Endometrium (tissue), 2 donors: ENCODE measurements around the gene CFL2.
"Not testable (repeated sequence)": the region's sequence is repeated elsewhere in the genome, so short reads cannot be mapped to it uniquely, and the experiment has no call there.

ENCODE experiments used
- FAIRE-seq: peaks from 2 replicates; lab custom pipeline; 2012; peaks lifted over from hg19 to GRCh38; lab: Jason Lieb, UNC
- donor health status: control.
- donor health status: control.

CFL2 gene

DNA sequence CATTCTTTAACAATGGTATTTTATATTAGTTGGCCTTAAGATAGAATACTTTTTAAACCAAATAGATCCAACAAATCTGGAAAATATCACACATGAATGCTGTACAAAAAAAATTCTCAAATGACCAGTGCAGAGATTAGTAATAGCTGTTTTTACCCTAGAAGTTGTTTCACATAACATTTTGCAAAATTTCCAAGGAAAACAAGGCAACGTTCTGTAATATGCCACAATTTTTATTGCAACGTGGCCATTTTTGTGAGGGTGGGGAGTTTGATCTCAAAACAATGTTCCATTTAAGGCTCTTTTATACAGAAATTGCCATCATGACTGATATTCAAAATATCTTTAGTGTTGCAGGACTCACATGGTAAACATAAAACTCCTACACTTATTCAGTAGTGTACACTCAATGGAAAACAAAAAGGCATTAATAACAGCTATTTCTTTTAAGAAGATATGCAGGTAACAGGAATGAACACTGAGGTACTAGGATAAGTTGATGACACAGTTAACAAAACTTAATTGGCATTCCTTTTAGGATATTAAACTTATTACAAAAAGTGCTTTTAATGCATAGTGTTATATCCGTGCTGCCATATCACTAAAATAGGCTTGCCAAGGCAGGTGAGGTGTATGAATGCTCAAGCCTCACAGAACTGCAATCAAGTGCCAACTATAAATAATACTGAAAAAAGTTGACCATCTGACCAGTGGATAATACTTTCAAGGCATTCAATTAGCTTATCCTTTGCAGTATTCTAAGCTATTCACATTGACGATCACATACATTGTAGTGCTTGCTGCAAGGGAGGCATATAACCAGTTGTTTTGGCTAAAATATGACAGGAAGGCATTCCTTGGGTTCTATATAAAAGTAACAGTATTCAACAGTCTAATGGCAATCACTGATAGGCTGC is 2.3 kb downstream of the CFL2 start:
- no peak for FAIRE-seq

GRCh38 chr14:34711169-34711568 is 3.2 kb downstream of the CFL2 start:
- no peak for FAIRE-seq

- no peak for FAIRE-seq
Measured at GRCh38 chr14:34710744-34711143, 3.6 kb downstream of the CFL2 start.

GRCh38 chr14:34710006-34710405 is 4.4 kb downstream of the CFL2 start:
- FAIRE-seq: no peak

DNA sequence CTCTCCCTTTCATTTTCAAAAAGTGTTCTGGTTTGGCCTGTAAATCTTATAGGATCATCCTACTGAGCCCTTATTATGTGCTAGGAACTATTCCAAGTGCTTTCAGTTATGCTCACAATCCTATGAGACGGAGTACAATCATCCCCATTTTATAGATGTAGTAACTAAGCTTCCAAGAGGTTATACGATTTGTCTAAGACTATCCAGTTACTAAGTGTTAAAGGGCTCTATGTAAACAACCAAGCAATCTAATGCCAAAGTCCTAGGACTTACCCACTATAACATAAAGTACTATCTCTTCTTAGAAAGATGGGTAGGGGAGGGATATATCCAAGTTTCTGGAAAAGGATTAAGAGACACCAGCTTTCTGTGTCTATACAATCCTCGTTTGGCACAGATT is 6.7 kb downstream of the CFL2 start:
- FAIRE-seq: no peak

DNA sequence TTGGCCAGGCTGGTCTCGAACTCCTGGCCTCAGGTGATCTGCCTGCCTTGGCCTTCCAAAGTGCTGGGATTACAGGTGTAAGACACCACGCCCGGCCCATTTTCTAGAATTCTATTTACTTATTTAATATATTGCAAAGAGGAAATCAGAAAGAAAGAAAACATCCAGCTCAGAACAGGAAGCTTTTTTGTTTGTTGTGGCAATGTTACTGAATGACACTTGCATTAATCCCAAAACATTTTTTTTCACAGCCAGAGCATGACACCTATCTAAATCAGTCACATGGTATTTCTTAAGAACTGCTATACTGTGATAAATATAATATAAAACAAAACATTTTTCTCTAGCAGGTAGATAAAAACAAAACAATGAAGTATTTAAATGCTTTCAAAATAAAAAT is 12.6 kb downstream of the CFL2 start:
- FAIRE-seq: no peak

DNA sequence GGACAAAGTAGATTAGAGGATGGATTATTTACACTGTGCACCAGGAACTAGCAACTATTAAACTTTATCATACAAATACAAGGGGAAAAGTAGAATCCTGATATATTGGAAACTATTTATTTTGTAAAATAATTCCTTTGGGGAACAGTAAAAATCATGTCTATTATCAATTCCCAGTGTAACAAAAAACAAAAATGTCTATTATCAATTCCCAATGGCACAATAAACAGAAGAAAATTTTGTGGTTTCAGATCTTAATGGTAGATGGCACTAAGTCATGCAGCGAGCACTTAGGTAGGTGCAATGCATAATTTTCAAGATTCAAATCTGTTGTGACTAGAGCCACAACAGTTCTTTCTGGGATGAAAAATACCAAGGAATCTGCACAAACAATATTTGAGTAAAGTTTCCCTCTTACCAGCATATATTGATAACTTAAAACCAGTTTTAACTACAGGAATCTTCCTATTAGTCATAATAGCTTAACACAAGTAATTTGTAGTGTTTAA is 13.7 kb downstream of the CFL2 start:
- FAIRE-seq: no peak

GRCh38 chr14:34699873-34700621 is 14.3 kb downstream of the CFL2 start:
- FAIRE-seq: no peak

GRCh38 chr14:34694216-34694615 is 20.2 kb downstream of the CFL2 start:
- FAIRE-seq: not testable (repeated sequence)

DNA sequence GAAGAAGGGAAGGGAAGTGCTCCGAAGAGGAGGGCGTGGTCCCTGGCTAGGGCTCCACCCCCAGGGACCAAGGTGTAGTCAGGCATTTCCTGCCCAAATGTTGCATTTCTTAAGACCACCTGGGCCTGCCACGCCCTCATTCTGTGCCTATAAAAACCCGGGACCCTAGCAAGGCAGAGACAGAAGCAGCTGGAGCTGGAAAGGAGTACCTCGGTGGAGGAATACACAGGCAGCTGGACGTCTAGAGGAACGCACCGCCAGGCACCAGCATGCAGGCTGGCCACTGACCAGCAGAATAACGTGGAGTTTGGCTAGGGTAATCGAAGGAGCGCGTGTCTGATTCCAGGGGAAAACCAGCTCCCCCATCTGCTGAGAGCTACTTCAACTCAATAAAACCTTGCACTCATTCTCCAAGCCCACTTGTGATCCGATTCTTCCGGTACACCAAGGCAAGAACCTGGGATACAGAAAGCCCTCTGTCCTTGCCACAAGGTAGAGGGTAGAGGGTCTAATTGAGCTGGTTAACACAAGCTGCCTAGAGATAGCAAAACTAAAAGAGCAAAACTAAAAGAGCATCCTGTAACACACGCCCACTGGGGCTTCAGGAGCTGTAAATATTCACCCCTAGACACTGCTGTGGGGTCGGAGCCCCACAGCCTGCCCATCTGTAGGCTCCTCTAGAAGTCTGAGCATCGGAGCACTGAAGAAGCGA is 21.0 kb downstream of the CFL2 start:
- FAIRE-seq: no peak

DNA sequence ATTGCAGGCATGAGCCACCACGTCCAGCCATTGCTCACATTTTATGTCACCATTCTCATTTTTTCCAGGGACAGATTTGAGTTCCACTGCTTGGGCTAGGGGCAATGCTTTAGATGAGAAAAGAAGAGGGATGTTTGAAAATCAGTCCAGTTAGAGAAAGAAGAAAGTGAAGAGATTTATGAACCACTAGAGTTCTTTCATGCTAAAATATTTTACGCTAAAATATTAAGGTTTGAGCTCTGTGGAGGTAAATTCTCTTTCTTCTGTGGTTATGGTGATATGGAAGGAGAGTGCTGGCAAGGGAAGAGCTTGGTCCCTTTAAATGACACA is 21.5 kb downstream of the CFL2 start:
- FAIRE-seq: no peak

DNA sequence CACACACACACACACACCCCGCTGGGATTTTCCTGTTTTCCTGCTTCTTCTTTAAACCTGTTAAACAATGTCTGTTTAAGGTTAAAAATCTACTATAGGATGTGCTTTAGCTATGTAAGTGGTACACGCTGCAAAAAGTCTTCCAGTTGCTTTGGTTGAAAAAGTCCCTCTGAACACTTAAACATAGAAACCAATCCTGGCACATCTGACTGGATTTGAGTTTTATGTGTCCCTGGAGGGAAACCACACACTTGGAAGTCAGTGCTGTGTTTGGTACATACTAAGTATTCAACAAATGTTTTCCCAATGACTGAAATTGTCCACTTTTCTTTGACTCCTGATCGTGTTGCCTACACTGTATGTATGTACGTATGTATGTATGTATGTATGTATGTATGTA is 22.0 kb downstream of the CFL2 start:
- no peak for FAIRE-seq

GRCh38 chr14:34691206-34691605 is 23.2 kb downstream of the CFL2 start:
- no peak for FAIRE-seq

DNA sequence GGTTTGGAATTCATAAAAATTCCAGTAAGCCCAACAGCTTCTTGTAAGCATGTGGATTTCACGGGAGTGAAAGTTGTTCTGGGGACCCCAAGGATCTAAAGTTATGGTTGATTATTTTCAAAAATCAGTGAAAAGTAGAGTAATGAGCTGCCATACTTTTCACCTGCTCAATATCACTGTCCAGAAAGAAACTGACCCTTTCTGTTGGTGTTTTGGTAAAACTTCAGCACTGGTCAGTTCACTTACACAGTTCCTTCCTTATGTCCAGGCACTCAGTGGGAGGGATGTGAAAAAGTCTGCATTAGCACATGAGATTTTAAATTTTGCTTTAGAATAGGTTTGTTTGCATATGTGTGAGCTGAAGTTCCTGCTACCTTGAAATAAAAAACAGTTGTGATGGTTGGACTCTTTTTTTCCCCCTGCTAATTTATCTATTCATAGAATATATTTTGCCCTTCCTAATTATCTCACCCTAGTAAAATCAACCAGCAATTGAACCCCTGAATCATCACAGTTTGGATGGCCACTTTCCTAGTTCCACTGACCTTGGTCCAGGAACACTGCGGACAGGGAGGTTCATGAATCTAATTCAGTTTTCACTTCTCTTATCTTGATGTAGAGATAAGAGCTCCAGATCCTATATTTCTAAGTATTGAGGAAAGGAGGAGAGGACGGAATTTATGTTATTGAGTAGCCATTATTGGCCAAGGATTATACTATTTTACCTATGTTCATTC is 25.8 kb downstream of the CFL2 start:
- no peak for FAIRE-seq

DNA sequence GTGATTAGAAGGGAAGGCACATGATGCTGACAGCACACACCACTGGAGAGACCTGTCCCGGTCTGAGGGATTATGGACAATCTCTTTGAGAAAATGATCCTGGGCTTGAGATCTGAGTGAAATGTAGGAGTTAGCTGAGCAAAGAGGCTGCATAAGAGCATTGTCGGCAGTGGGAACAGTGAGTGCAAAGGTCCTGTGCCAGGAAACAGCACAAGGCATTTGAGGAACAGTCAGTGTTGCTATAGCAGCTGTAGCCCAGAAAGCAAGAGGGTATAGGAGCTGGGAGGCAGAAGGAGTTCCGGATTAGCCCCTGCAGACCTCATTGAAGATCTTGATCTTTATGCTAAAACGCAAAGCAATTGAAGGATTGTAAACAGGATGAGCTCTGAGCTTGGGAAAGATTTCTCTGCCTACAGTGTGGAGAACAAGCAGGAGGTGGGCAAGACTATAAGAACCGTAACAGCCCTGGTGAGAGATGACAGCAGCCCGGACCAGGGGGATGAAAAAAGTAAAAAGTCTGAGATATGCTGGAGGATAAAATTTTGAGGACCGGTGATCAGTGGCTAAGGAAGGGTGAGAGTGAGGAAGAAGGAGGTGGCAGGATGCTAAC is 28.5 kb downstream of the CFL2 start:
- FAIRE-seq: no peak

DNA sequence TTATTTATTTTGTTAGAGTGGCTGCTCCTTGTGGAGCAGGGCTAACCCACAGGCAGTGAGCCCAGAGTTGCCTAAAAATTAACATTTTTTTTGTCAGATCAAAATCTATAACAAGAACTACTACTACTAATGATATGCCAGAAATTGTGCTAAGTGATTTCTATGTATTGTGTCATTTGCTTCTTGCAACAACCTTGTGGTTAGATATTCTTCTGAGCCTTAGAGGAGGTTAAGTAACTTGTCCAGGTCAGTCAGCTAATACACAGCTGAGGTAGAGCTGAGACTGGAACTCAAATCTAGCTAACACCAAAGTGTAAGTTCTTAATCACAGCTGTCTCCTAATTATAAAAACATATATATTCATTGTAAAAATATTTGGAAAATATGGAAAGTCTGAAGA is 29.8 kb downstream of the CFL2 start:
- FAIRE-seq: no peak

GRCh38 chr14:34682787-34683321 is 31.5 kb downstream of the CFL2 start:
- no peak for FAIRE-seq

DNA sequence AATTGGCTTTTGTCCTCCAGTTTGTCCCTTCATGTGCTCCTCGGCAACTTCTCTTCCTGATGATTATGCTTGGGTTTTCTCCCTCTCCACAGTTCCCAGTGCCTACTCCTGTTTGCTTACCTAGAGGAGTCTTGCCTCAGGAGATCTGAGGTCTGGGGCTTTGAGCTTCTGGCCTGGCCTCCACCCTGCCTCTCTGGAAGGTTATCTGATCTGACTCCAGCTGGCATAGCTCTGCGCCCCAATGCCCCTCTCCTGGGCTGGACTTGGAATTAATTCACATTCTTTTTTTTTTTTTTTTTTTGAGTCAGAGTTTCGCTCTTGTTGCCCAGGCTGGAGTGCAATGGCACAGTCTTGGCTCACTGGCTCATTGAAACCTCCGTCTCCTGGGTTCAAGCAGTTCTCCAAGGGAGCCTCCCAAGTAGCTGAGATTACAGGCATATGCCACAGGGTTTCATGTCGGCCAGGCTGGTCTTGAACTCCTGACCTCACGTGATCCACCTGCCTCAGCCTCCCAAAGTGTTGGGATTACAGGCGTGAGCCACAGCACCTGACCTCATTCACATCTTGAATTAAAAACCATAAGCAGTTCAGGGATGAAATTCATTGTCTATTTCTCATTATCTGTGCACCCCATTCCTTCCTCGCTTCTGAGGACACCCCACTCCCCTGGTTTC is 33.5 kb downstream of the CFL2 start:
- FAIRE-seq: no peak

GRCh38 chr14:34678735-34679134 is 35.7 kb downstream of the CFL2 start:
- FAIRE-seq: no peak

- FAIRE-seq: no peak
Measured at GRCh38 chr14:34678306-34678705, 36.1 kb downstream of the CFL2 start.
